Measurements from ENCODE around the gene UBASH3A. TPM values are rescaled to one million over a fixed set of nuclear protein-coding genes. Genes with fewer than 3 reads are reported as not detected.

Gene UBASH3A
- total RNA-seq, 1 experiment from 2014 or later: 0.07 TPM

- Histone ChIP-seq H3K9me3 (ENCODE audit: control insufficient read depth in 1 of 2, insufficient read depth in 1 of 2, low read depth in 1 of 2, low read length in 2 of 2) (no peaks in the 10 kb centered on the region), H3K4me2 (ENCODE audit: low read length) (no peak within 1 kb of the TSS), H3K79me2 (ENCODE audit: insufficient read depth, low read length) (no peaks in the 10 kb centered on the region), H3K9me2 (ENCODE audit: insufficient read depth) (no peaks in the 10 kb centered on the region), H3K4me1 (ENCODE audit: control insufficient read depth in 1 of 2, insufficient read depth in 2 of 2, low read length in 2 of 2) (no peaks in the 10 kb centered on the region), H2AFZ (ENCODE audit: low read depth, low read length, poor library complexity, severe bottlenecking) (no peak within 1 kb of the TSS), H3K36me3 (ENCODE audit: control insufficient read depth in 1 of 2, insufficient read depth in 2 of 2, low read length in 2 of 2) (no peaks in the 10 kb centered on the region), H4K20me1 (ENCODE audit: insufficient read depth) (no peaks in the 10 kb centered on the region), H3K27ac (ENCODE audit: low read depth, low read length) (no peak within 1 kb of the TSS), H3K4me3 (replicated peaks in 1 of 2; ENCODE audit: low read depth in 1 of 2, low read length in 2 of 2) (no peak within 1 kb of the TSS), H3K9ac (ENCODE audit: low read length) (no peak within 1 kb of the TSS), H3K27me3 (ENCODE audit: insufficient read depth, low read length) (no peaks in the 10 kb centered on the region)
- intact Hi-C loops (cut with micrococcal nuclease): no loop called here
- DNase-seq (ENCODE audit: low read depth, low spot score): no peak
- CTCF ChIA-PET: interaction anchor here (2.5 kb wide), 1 partner anchor 15 kb away, joined by 9 read pairs; no protein-coding TSS in a partner anchor
- TF ChIP-seq YY1 (IDR thresholded peaks at IDR 0.05; ENCODE audit: extremely low read depth, insufficient replicate concordance, low read depth, low read length): no peak
- no peak for TF ChIP-seq EZH2 (IDR thresholded peaks at IDR 0.05)
- no peak for TF ChIP-seq REST (IDR thresholded peaks at IDR 0.05; ENCODE audit: low read depth)
- no peak for TF ChIP-seq CTCF (IDR thresholded peaks at IDR 0.05 in 2 of 3, conservative IDR thresholded peaks at IDR 0.05 in 1 of 3; ENCODE audit: borderline replicate concordance in 1 of 3, insufficient read depth in 1 of 3, low read depth in 2 of 3, low read length in 2 of 3)
- no peak for TF ChIP-seq ZFX (IDR thresholded peaks at IDR 0.05)
- TF ChIP-seq RAD21 (IDR thresholded peaks at IDR 0.05; ENCODE audit: low read depth): no peak
- POLR2A ChIA-PET: no interaction called here
- ATAC-seq: no peak
- BruUV-seq (replicated peaks): no TSS peak
- RAD21 ChIA-PET (ENCODE audit: low non-redundant PET in 1 of 2, low total read pairs in 2 of 2, uncharacterized antibody in 2 of 2, unreplicated experiment in 2 of 2): no interaction called here
Observed at GRCh38 chr21:42366292-42367010, 37.3 kb upstream of the UBASH3A start, which contains the start of gene TFF1. Gene TFF1, minus strand, starts transcription at chr21:42366535. Its CDS starts 40 bp downstream, at chr21:42366495.

All from HCT116 (cell line).